ENCODE data around the gene MS4A4E. TPM values are rescaled to one million over a fixed set of nuclear protein-coding genes. Genes with fewer than 3 reads are reported as not detected.
"Not testable (repeated sequence)": the region's sequence is repeated elsewhere in the genome, so short reads cannot be mapped to it uniquely, and the experiment has no call there.

The MS4A4E gene
- total RNA-seq, 2 experiments from 2014 or later, result not detected

DNA sequence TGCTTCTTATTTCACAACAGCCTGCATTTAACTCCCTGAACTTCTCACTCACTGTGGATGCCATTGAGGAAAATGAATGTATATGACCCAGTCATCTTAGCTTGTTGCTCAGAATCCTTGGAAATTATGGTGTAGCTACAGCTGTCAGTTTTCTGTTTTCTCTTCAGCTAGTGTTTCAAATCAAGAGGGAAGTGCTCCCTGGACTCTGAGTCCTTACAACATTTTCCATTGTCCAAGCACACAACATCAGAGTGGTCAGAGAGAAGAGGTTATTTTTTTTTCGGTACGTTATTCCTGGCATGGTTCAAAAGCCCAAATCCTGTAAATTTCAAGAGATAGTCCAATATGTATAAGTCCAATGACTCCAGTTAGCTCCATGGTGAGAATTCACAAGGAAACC is 83.7 kb downstream of the MS4A4E start:
- H3K36me3 Mint-ChIP-seq (ENCODE audit: low read depth), result no peaks in the 10 kb centered on the region
- H3K9me3 Mint-ChIP-seq, result peaks cover 5% of the 10 kb centered on the region
- POLR2A ChIA-PET, result no interaction called here
- peaks cover 10% of the 10 kb centered on the region for H3K27me3 Mint-ChIP-seq
- no peak for DNase-seq
- H3K27ac Mint-ChIP-seq, result no peak overlapping the region
- peaks cover 6% of the 10 kb centered on the region for H3K4me1 Mint-ChIP-seq
- no peak overlapping the region for H3K4me3 Mint-ChIP-seq
- CTCF ChIA-PET, result no interaction called here

DNA sequence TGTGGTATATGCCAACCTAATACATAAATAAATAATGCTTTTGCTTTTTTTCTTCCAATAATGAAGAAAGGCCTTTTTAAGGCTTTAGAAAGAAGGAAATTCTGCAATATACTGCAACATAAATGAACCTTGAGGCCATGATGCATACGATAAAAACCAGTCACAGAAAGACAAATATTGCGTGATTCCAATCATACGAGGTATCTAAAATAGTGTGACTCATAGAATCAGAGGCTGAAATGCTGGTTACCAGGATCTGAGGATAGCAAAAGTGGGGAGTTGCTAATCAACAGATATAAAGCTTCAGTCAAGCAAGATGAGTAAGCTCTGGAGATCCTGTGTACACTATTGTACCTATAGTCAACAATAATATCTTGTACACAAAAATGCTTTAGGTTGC is 84.3 kb downstream of the MS4A4E start:
- no peak overlapping the region for H3K4me3 Mint-ChIP-seq
- DNase-seq, result no peak
- no peak overlapping the region for H3K27ac Mint-ChIP-seq
- CTCF ChIA-PET, result no interaction called here
- H3K27me3 Mint-ChIP-seq, result peaks cover 10% of the 10 kb centered on the region
- no peaks in the 10 kb centered on the region for H3K36me3 Mint-ChIP-seq (ENCODE audit: low read depth)
- H3K4me1 Mint-ChIP-seq, result peaks cover 6% of the 10 kb centered on the region
- H3K9me3 Mint-ChIP-seq, result peaks cover 1% of the 10 kb centered on the region
- POLR2A ChIA-PET, result no interaction called here

DNA sequence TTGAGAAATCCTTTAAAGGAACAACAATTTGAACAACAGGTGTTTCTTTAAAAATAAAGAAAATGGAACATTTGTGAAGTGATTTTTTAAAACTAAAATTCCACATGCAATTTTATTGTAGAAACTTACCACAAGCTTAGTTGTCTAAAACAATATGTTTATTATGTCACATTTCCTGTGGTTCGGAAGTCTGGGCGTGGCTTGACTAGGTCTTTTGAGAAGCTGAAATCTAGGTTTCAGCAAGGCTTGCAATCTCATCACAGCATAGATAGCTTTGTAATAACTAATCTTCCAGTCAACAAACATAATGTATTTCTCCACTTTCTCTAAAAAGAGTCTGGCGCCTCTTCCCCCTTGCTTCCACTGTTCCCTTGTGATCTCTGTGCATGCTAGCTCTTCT is 87.0 kb downstream of the MS4A4E start:
- CTCF ChIA-PET, result no interaction called here
- POLR2A ChIA-PET, result no interaction called here
- H3K36me3 Mint-ChIP-seq (ENCODE audit: low read depth), result no peaks in the 10 kb centered on the region

GRCh38 chr11:60152727-60153126 is 90.2 kb downstream of the MS4A4E start:
- H3K4me3 Mint-ChIP-seq; H3K27ac Mint-ChIP-seq; CTCF ChIA-PET; H3K4me1 Mint-ChIP-seq; H3K27me3 Mint-ChIP-seq; H3K9me3 Mint-ChIP-seq; DNase-seq; H3K36me3 Mint-ChIP-seq (ENCODE audit: low read depth); POLR2A ChIA-PET: not testable (repeated sequence)

More for the DNA sequence above, 87.0 kb downstream of the MS4A4E start:
- peaks cover 6% of the 10 kb centered on the region for H3K4me1 Mint-ChIP-seq
- H3K27me3 Mint-ChIP-seq, result peaks cover 14% of the 10 kb centered on the region
- no peak overlapping the region for H3K4me3 Mint-ChIP-seq
- DNase-seq, result no peak
- no peaks in the 10 kb centered on the region for H3K9me3 Mint-ChIP-seq
- no peak overlapping the region for H3K27ac Mint-ChIP-seq

DNA sequence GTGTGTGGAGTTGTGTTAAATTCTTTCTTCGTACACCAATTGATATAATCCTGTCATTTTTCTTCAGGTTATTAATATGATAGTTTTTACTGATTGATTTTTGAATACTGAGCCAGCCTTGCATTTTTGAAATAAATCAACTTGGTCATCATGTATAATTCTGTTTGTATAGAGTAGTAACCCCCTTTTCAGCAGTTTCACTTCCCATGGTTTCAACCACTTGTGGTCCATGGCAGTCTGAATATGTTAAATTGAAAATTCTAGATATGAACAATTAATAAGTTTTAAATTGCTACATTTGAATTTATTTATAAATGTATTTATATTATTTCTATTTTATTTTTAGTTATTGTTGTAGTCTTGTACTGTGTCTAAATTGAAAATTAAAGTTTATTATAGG is 92.7 kb downstream of the MS4A4E start:
- ChIA-PET POLR2A (no interaction called here), CTCF (no interaction called here)
- no peaks in the 10 kb centered on the region for H3K36me3 Mint-ChIP-seq (ENCODE audit: low read depth)
- H3K4me1 Mint-ChIP-seq, result no peaks in the 10 kb centered on the region
- no peak overlapping the region for H3K4me3 Mint-ChIP-seq
- peaks cover 4% of the 10 kb centered on the region for H3K27me3 Mint-ChIP-seq
- no peak for DNase-seq
- no peak overlapping the region for H3K27ac Mint-ChIP-seq
- H3K9me3 Mint-ChIP-seq, result no peaks in the 10 kb centered on the region

Other genes with a start within 250 kb of the MS4A4E start
- gene OOSP4B, start 226.0 kb downstream of the MS4A4E start, total RNA-seq, result not detected
- not detected for gene OOSP2, start 202.7 kb downstream of the MS4A4E start, total RNA-seq
- not detected for gene MS4A3, start 186.5 kb downstream of the MS4A4E start, total RNA-seq
- gene MS4A2, start 154.5 kb downstream of the MS4A4E start, total RNA-seq, result not detected
- gene MS4A6A, start 60.1 kb downstream of the MS4A4E start, total RNA-seq, result not detected
- gene MS4A4A, start 37.5 kb upstream of the MS4A4E start, total RNA-seq, result not detected
- not detected for gene MS4A6E, start 84.1 kb upstream of the MS4A4E start, total RNA-seq
- not detected for gene MS4A7, start 135.4 kb upstream of the MS4A4E start, total RNA-seq
- not detected for gene MS4A14, start 153.3 kb upstream of the MS4A4E start, total RNA-seq
- not detected for gene MS4A5, start 186.4 kb upstream of the MS4A4E start, total RNA-seq
- not detected for gene MS4A1, start 212.7 kb upstream of the MS4A4E start, total RNA-seq
- not detected for gene MS4A12, start 249.6 kb upstream of the MS4A4E start, total RNA-seq